Vagina (tissue), 2 donors: ENCODE data around the gene ADGRE1.

Experiments
- POLR2A ChIP-seq, 2 donors: fragments of 450-650 bp; IDR thresholded peaks; one replicate each; pipeline ENCODE4 v1.6.1; 2017; ENCODE audit warnings: antibody characterized with exemption in 2 of 2, mild to moderate bottlenecking in 2 of 2, moderate library complexity in 2 of 2
- TF ChIP-seq, protein P1 (sequence below), 3 experiments: fragments of 450-650 bp in 2 of 3; fragments of 200-600 bp in 1 of 3; sonication (generic) in 1 of 3; IDR thresholded peaks; one replicate each; pipeline ENCODE4 v1.5.1; 2017 to 2019; ENCODE audit warnings: antibody characterized with exemption in 3 of 3, mild to moderate bottlenecking in 2 of 3, moderate library complexity in 2 of 3

DNA sequence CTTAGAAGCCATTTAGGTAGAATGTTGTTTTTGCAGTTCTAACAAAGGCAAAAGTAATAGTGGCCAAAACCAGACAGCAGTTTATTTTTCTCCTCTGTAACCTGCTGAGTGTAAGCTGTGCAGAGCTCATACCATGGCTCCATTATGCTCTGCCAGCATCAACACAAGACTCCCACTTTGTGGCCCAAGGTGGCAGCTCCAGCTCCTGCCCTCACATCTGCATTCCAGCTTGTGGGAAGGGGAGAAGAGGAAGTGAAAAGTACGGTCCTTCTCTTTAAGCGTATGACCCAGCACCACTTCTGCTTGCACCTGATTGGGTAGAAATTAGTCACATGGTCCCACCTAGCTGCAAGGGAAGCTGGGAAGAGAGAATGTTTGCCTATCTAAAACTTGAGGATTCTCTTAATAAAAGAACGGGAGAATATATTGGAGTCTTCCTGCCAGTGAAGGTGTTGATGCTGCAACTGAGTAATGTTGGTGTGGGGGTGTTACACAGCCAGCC, 19.2 kb downstream of the ADGRE1 start:
- TF ChIP-seq, protein P1, sequence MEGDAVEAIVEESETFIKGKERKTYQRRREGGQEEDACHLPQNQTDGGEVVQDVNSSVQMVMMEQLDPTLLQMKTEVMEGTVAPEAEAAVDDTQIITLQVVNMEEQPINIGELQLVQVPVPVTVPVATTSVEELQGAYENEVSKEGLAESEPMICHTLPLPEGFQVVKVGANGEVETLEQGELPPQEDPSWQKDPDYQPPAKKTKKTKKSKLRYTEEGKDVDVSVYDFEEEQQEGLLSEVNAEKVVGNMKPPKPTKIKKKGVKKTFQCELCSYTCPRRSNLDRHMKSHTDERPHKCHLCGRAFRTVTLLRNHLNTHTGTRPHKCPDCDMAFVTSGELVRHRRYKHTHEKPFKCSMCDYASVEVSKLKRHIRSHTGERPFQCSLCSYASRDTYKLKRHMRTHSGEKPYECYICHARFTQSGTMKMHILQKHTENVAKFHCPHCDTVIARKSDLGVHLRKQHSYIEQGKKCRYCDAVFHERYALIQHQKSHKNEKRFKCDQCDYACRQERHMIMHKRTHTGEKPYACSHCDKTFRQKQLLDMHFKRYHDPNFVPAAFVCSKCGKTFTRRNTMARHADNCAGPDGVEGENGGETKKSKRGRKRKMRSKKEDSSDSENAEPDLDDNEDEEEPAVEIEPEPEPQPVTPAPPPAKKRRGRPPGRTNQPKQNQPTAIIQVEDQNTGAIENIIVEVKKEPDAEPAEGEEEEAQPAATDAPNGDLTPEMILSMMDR (IDR thresholded peaks at IDR 0.05), result no peak
- TF ChIP-seq POLR2A (IDR thresholded peaks at IDR 0.05), result no peak
